ENCODE results near the gene SUSD4. TPM values are rescaled to one million over a fixed set of nuclear protein-coding genes. Genes with fewer than 3 reads are reported as not detected.

The SUSD4 gene
- total RNA-seq, 3 donors from 2014 or later, result 0.43 to 0.79 (median 0.77) TPM

DNA sequence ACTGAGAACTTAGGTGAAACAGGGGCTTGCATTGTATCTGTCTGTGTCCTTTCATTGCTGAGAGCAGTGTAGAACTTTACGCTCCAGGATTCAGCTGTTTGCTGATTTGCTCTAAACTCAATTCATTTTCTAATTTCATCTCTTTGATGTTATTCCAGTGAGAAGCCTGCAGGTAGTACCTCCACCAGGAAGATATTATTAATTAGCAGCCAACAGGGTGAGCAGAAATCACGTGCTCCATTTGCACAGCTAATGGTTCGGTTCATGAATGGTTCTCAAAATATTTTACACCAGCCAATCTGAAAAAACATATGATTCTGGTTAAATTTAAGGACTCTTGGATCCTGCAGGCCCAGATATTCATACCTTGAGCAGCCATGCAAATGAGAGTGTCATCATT lies 52.1 kb downstream of the SUSD4 start:
- no peaks in the 10 kb centered on the region for H3K36me3 ChIP-seq (ENCODE audit: low read depth)

DNA sequence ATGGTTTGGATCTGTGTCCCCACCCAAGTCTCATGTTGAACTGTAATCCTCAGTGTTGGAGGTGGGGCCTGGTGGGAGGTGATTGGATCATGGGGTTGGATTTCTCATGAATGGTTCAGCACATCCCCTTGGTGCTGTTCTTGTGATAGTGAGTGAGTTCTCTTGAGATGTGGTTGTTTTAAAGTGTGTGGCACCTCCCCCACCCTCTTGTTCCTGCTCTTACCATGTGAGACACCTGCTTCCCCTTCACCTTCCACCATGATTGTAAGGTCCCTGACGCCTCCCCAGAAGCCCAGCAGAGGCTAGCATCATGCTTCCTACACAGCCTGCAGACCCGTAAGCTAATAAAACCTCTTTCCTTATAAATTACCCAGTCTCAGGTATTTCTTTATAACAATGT lies 55.8 kb downstream of the SUSD4 start:
- ATAC-seq (no peak), DNase-seq (no peak)
- no peak overlapping the region for H3K4me3 ChIP-seq
- H3K9me3 ChIP-seq, result no peaks in the 10 kb centered on the region
- no peaks in the 10 kb centered on the region for H3K36me3 ChIP-seq (ENCODE audit: low read depth)
- intact Hi-C loops (cut with DNase I, micrococcal nuclease), result no loop called here
- no peaks in the 10 kb centered on the region for H3K4me1 ChIP-seq (ENCODE audit: low read depth)
- TF ChIP-seq, protein P1, sequence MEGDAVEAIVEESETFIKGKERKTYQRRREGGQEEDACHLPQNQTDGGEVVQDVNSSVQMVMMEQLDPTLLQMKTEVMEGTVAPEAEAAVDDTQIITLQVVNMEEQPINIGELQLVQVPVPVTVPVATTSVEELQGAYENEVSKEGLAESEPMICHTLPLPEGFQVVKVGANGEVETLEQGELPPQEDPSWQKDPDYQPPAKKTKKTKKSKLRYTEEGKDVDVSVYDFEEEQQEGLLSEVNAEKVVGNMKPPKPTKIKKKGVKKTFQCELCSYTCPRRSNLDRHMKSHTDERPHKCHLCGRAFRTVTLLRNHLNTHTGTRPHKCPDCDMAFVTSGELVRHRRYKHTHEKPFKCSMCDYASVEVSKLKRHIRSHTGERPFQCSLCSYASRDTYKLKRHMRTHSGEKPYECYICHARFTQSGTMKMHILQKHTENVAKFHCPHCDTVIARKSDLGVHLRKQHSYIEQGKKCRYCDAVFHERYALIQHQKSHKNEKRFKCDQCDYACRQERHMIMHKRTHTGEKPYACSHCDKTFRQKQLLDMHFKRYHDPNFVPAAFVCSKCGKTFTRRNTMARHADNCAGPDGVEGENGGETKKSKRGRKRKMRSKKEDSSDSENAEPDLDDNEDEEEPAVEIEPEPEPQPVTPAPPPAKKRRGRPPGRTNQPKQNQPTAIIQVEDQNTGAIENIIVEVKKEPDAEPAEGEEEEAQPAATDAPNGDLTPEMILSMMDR (IDR thresholded peaks at IDR 0.05), result no peak

More for the DNA sequence above, 52.1 kb downstream of the SUSD4 start:
- no peaks in the 10 kb centered on the region for H3K4me1 ChIP-seq (ENCODE audit: low read depth)
- no peak for ATAC-seq
- no peaks in the 10 kb centered on the region for H3K9me3 ChIP-seq
- H3K4me3 ChIP-seq, result no peak overlapping the region
- DNase-seq, result no peak
- TF ChIP-seq, protein P1 (IDR thresholded peaks at IDR 0.05), result no peak
- intact Hi-C loops (cut with DNase I, micrococcal nuclease), result no loop called here

DNA sequence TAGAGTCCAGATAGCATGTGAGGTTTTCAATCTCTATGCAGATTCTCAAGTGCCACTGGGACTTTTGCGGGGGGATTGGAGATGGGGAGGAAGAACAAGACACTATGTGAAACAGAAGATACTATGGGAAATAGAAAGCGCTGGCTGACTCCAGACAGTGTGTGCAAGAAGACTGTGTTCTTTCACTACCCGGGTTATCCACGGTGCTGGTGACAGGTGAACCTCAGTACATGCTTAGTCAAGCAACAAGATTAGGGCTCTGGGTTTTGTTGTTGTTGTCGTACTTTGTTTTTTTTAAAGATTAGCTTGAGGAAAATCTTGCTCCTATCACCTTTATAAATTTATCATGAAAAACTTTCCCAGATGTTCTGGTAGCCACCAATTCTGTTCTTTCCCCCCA lies 56.4 kb downstream of the SUSD4 start:
- TF ChIP-seq, protein P1 (IDR thresholded peaks at IDR 0.05), result no peak
- intact Hi-C loops (cut with DNase I, micrococcal nuclease), result no loop called here
- ATAC-seq, result no peak

DNA sequence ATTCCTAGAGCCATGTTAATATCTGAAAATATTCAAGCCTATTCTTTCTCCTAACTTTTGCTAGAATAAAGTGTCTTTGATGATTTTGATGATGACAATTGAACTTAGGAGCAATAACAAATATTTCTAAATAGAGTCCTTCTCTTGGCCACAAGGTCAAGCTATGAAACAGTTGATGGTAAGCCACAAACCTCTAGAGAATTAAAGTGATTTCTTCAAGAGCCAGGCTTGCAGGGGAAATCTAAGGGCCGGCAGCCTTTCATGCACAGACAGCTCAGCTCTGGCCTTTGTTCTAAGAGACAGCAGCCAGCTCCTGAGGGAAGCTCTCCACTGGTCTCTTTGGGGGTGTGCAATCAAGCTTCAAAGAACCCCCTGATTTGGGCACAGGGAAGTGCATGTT lies 59.0 kb downstream of the SUSD4 start:
- DNase-seq (no peak), ATAC-seq (no peak)
- Histone ChIP-seq H3K4me3 (no peak overlapping the region), H3K4me1 (ENCODE audit: low read depth) (no peaks in the 10 kb centered on the region), H3K36me3 (ENCODE audit: low read depth) (no peaks in the 10 kb centered on the region), H3K9me3 (no peaks in the 10 kb centered on the region)
- intact Hi-C loops (cut with DNase I, micrococcal nuclease), result no loop called here
- TF ChIP-seq, protein P1 (IDR thresholded peaks at IDR 0.05), result no peak

More for the DNA sequence above, 56.4 kb downstream of the SUSD4 start:
- Histone ChIP-seq H3K36me3 (ENCODE audit: low read depth) (no peaks in the 10 kb centered on the region), H3K4me1 (ENCODE audit: low read depth) (no peaks in the 10 kb centered on the region), H3K4me3 (no peak overlapping the region), H3K9me3 (no peaks in the 10 kb centered on the region)
- DNase-seq, result no peak

DNA sequence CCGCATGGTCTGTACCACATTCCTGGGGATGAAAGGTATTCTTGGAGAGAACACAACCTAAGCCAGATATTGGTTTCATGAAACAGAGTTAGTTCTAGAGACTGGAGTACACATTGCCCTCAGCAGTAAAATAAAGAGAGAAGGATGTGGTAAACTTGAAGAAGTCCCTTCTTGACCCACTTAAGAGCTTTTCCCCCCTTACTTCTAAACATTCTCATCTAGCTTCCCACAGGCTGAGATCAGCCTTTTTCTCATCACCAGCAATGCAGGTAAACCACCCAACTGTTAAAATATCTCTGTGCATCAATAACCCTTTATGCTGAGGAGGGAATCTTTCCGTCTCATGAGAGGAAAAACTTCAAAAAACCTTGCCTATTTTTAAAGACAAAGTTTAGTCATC lies 62.6 kb downstream of the SUSD4 start:
- Histone ChIP-seq H3K4me1 (ENCODE audit: low read depth) (no peaks in the 10 kb centered on the region), H3K36me3 (ENCODE audit: low read depth) (no peaks in the 10 kb centered on the region), H3K4me3 (no peak overlapping the region), H3K9me3 (no peaks in the 10 kb centered on the region)
- TF ChIP-seq, protein P1 (IDR thresholded peaks at IDR 0.05), result no peak
- no peak for DNase-seq
- ATAC-seq, result no peak
- intact Hi-C loops (cut with DNase I, micrococcal nuclease), result no loop called here

DNA sequence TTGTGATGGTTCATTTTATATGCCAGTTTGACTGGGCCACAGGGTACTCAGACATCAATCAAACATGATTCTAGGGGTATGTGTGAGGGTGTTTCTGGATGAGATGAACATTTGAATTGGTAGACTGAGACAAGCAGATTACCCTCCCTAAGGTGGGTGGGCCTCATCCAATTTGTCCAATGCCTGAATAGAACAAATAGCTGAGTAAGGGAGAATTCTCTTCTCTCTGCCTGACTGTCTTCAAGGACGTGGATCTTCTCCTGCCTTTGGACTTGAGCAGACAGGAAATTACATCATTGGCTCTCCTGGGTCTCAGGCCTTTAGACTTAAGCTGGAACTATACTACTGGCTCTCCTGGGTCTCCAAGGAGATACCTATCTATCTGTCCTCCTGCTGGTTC lies 64.4 kb downstream of the SUSD4 start:
- TF ChIP-seq, protein P1 (IDR thresholded peaks at IDR 0.05), result no peak
- no peaks in the 10 kb centered on the region for H3K9me3 ChIP-seq
- H3K4me1 ChIP-seq (ENCODE audit: low read depth), result no peaks in the 10 kb centered on the region
- intact Hi-C loops (cut with DNase I, micrococcal nuclease), result no loop called here
- H3K4me3 ChIP-seq, result no peak overlapping the region
- ATAC-seq, result no peak
- H3K36me3 ChIP-seq (ENCODE audit: low read depth), result no peaks in the 10 kb centered on the region
- no peak for DNase-seq
